GM19372 (cell line): Measurements from ENCODE around the gene PLOD2.

ENCODE experiments used
- ATAC-seq: cut with Tn5 transposase; IDR thresholded peaks from one replicate; pipeline ENCODE4 v1.9.1; 2021; ENCODE audit warnings: mild to moderate bottlenecking, low read depth, moderate library complexity; ENCODE audit not compliant: unreplicated experiment

Gene PLOD2

DNA sequence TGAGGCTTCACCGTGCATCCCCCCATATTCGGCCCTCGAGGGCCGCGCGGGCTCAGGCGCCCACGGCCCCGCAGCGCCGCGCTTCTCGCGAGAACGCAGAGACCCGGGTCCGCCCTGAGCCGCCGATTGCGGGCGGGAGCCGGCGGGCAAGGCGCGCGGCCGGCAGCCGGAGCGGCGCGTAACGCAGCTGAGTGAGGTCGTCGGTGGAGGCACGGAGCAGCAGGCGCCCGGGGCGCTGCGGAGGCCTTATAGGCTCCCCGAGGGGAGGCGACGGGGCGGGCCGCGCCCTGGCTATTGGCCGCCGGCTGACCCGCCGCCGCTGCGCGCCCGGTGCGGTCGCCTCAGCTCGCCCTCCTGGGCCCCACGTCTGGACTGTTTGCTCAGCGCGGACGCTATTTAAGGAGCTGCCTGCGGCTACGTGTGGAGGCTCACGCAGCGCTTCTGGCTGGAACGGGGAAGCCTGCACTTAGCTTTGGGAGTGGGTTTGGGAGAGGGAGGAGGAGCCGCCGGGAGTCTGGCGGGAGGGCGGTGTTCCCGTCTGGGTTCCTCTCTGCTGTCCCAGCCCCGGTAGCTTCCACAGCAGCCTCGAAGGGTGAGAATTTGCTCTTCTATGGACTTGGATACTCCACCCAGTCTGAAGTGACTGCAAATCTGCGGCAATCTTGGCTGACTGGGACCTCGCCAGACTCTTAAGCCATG is at the start of gene PLOD2:
TSS of gene PLOD2 (minus strand) at position 221 of the 699 bp plus-strand sequence. CDS start at position 26, 195 bp downstream.
- ATAC-seq, result no peak

- ATAC-seq, result no peak
Observed at GRCh38 chr3:146209371-146209770, 48.4 kb upstream of the PLOD2 start.

GRCh38 chr3:146203776-146204175 is 42.8 kb upstream of the PLOD2 start:
- no peak for ATAC-seq

DNA sequence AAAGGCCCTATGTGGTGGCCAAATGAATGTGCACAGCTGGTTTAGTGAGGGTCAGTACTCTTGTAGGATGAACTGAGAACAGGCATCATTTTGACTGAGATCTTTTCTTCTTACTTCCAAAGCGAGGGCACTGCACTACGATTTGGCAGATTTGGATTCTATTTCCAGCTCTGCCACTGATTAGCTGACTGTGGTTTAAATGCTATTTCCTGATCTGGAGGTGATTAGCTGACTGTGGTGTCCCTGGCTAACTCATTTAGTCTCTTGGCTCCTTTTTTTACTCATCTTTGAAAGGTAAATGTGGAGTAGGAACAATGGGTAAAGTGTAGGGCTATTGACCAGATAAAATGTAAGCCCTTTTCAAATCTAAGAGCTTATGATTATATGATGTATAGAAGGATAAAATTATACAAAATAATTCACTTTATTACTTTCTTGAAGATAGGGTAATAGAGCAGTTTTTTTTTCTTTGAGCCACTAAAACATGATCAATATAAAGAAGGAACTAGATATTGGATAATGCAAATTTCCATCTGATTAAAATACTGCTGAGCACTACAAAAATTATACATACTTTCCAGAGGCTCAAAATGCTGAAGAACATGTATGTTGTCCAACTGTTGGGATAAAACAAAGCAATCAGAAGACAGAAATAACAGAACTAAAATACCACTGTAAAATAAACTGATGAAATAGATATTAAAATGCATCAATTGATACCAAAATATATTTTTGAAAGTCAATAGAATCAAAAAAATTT is 39.7 kb upstream of the PLOD2 start:
- no peak for ATAC-seq

DNA sequence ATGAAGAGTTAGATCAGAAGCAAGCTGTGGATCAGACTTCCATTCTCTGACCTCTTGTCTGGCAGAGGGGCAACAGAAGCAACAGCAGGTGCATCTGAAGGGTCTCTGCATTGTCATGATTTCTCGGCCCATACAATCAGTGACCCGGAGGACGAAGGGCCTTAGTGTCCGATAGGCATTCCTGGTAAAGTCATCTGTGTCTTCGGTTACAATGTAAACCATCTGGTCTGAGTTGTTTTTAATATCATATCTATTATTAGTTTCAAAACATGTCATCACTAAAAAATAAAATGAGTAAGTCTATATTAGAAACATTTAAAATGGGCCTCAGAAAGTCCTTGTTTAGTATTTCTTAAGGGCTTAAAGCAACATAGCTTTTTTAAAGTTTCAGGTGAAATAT is 38.8 kb upstream of the PLOD2 start:
- no peak for ATAC-seq

DNA sequence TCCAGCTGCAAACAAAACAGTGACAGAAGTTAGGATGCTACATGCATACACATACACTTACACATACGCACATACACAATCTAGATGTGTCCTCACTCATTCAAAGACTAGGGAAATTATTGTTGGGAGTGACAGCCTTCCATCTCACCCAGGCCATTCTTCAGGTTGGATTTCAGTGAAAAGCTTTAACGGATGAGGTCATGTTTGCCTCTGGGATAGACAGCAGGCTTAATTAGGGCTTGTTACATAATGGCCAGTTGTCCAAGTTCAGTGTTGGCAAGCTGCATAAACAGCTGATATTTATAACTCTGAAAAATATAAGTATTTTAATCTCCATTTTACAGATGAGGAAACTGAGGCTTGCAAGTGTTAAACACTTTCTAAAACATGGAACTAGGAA is 35.8 kb upstream of the PLOD2 start:
- no peak for ATAC-seq

- no peak for ATAC-seq
Observed at GRCh38 chr3:146195605-146196004, 34.6 kb upstream of the PLOD2 start.

GRCh38 chr3:146195030-146195429 is 34.0 kb upstream of the PLOD2 start:
- no peak for ATAC-seq

GRCh38 chr3:146191051-146191450 is 30.1 kb upstream of the PLOD2 start:
- no peak for ATAC-seq

GRCh38 chr3:146189519-146190173 is 28.7 kb upstream of the PLOD2 start:
- ATAC-seq, result peak; percentile 98

DNA sequence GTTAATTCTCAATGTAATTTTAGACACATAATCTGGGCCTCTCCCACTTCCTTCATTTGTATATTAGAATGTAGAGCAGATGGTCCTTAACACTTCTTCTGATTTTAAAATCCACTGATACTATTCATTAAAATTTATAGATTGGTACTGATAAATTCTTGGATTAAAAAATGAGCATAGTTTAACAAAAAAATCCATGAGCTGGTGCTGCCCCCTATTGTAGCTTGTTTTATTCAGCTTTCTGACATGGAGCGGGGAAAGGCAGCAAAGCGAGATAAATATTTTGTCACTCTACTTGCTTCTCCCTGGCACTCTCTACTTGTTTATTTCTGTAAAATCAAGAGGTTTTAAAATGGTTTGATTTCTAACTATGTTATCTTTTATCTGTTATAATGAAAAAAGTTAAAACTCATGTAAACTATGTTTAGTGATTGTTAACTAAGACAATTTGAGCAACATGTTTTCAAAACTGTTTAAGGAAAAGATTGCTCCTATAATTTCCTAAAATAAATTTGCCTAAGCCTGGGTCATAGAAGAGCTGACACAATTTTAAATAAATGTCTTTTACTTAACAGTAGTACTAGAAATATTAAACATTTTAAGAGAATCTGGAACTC is 26.5 kb upstream of the PLOD2 start:
- no peak for ATAC-seq

GRCh38 chr3:146184241-146185015 is 23.4 kb upstream of the PLOD2 start:
- ATAC-seq, result no peak

GRCh38 chr3:146181216-146181615 is 20.2 kb upstream of the PLOD2 start:
- ATAC-seq, result no peak

GRCh38 chr3:146180376-146180775 is 19.4 kb upstream of the PLOD2 start:
- ATAC-seq, result no peak

GRCh38 chr3:146178006-146178689 is 17.2 kb upstream of the PLOD2 start:
- ATAC-seq, result no peak

DNA sequence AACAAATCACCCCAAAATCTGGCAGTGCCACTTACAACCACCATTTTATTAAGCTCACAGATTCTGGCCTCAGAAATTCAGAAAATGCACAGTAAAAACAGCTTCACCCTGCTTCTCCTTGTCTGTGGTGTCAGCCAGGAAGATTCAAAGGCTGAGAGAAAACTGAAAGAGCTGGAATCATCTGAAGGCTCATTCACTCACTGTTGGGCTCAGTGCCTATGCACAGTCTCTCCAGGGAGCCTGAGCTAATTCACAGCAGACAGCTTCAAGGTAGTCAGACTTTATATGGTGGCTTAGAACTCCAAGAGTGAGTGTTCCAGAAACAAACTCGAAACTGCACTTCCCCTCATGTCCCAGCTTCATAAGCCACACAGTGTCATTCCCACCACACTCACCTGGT is 16.5 kb upstream of the PLOD2 start:
- ATAC-seq, result no peak

DNA sequence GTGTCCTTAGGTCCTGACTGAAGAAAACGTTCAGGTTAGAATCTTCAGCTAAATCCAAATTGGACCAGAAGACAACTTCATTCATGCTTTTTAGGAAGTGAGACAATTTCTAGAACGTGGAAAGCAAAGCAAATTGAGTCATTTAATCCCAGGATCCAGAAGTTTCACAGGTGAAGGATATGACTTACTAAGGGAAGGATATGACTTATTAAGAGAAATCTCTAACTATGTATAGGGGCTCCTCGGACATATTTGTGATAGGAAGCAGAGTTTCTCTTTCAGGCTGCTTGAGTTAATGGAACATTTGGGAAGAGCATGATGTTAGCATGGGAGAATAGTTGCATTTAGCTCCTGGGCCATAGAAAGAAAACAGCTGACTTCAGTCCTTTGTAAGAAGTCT is 16.1 kb upstream of the PLOD2 start:
- no peak for ATAC-seq

DNA sequence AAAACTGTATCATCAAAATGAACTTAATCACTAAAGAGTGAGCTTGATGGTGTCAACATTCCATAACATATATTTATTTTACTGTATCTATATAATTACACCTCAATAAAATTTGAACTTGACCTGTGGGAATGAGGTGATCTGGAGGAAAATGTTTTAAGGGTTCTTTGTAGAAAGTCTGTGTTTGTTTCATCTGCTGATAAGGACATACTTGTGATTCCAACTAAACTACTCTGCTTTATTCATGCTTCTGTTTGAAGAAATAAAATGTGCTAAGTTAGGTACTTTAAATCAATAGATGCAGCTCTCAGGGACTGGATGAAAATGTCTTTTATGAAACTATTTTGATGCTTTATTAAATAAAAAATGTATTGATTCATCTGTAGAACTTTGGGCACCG is 11.6 kb upstream of the PLOD2 start:
- no peak for ATAC-seq

- ATAC-seq, result no peak
Observed at GRCh38 chr3:146170591-146170990, 9.6 kb upstream of the PLOD2 start.

GRCh38 chr3:146169891-146170290 is 8.9 kb upstream of the PLOD2 start:
- ATAC-seq, result no peak
